MM.1S (cell line): ENCODE results near the gene AP5Z1.
A peak's percentile ranks its signal among the peaks of the same experiment; 100 is the strongest.

ENCODE experiments used
- DNase-seq: peaks from one replicate; pipeline ENCODE4 v3.0.0-alpha.2; 2015
- H2AFZ ChIP-seq: fragments of 300-600 bp; sonication (generic); 2 replicates; pipeline ENCODE4 v1.6.0; 2016; ENCODE audit warnings: antibody characterized with exemption, low read length
- H3F3A ChIP-seq: fragments of 300-600 bp; sonication (generic); 2 replicates; pipeline ENCODE4 v1.6.1; 2016; ENCODE audit warnings: mild to moderate bottlenecking, antibody characterized with exemption, low read length, moderate library complexity, mixed read lengths; ENCODE audit not compliant: insufficient read depth
- H3K27ac ChIP-seq: fragments of 300-600 bp; sonication (generic); 2 replicates; pipeline ENCODE4 v1.5.1; 2016; ENCODE audit warnings: mild to moderate bottlenecking, low read length
- H3K27me3 ChIP-seq: fragments of 300-600 bp; sonication (generic); replicated peaks from 2 replicates; pipeline ENCODE4 v1.6.0; 2016; ENCODE audit warnings: low read length; ENCODE audit not compliant: insufficient read depth
- H3K36me3 ChIP-seq: fragments of 300-600 bp; sonication (generic); replicated peaks from 2 replicates; pipeline ENCODE4 v1.6.1; 2016; ENCODE audit warnings: mild to moderate bottlenecking, low read length, mixed read lengths; ENCODE audit not compliant: insufficient read depth
- H3K4me1 ChIP-seq: fragments of 300-600 bp; sonication (generic); 2 replicates; pipeline ENCODE4 v1.6.1; 2016; ENCODE audit warnings: low read length, mixed read lengths
- H3K4me2 ChIP-seq: fragments of 300-600 bp; sonication (generic); 2 replicates; pipeline ENCODE4 v1.6.0; 2016; ENCODE audit warnings: low read depth, low read length
- H3K4me3 ChIP-seq: fragments of 300-600 bp; sonication (generic); 2 replicates; pipeline ENCODE4 v1.5.1; 2016; ENCODE audit warnings: low read length, mixed read lengths
- H3K79me2 ChIP-seq: fragments of 300-600 bp; sonication (generic); 2 replicates; pipeline ENCODE4 v1.6.1; 2016; ENCODE audit warnings: mixed run types, low read length, mixed read lengths
- H3K9ac ChIP-seq: fragments of 300-600 bp; sonication (generic); 2 replicates; pipeline ENCODE4 v1.6.1; 2016; ENCODE audit warnings: low read length, mixed read lengths
- H3K9me2 ChIP-seq: fragments of 300-600 bp; sonication (generic); replicated peaks from 2 replicates; pipeline ENCODE4 v1.6.1; 2016; ENCODE audit warnings: mild to moderate bottlenecking, low read length, mixed read lengths; ENCODE audit not compliant: insufficient read depth
- H3K9me3 ChIP-seq: fragments of 300-600 bp; sonication (generic); replicated peaks from 2 replicates; pipeline ENCODE4 v1.6.1; 2016; ENCODE audit warnings: mild to moderate bottlenecking, low read length, mixed read lengths; ENCODE audit not compliant: insufficient read depth
- H4K20me1 ChIP-seq: fragments of 300-600 bp; sonication (generic); 2 replicates; pipeline ENCODE4 v1.6.1; 2016; ENCODE audit warnings: mild to moderate bottlenecking, low read length, moderate library complexity, mixed read lengths; ENCODE audit not compliant: insufficient read depth
- CTCF ChIP-seq: fragments of 300-600 bp; sonication (generic); IDR thresholded peaks from 2 replicates; pipeline ENCODE4 v1.5.1; 2016; ENCODE audit warnings: antibody characterized with exemption, low read length, mixed read lengths
- EZH2 ChIP-seq: fragments of 300-600 bp; sonication (generic); optimal IDR thresholded peaks from 2 replicates; pipeline ENCODE3; 2017; ENCODE audit warnings: low read depth, mild to moderate bottlenecking, antibody characterized with exemption, low read length, mixed read lengths
- EZH2phosphoT487 ChIP-seq: fragments of 300-600 bp; sonication (generic); IDR thresholded peaks from 2 replicates; pipeline ENCODE4 v1.6.1; 2018; ENCODE audit warnings: antibody characterized with exemption, low read length

AP5Z1 gene

DNA sequence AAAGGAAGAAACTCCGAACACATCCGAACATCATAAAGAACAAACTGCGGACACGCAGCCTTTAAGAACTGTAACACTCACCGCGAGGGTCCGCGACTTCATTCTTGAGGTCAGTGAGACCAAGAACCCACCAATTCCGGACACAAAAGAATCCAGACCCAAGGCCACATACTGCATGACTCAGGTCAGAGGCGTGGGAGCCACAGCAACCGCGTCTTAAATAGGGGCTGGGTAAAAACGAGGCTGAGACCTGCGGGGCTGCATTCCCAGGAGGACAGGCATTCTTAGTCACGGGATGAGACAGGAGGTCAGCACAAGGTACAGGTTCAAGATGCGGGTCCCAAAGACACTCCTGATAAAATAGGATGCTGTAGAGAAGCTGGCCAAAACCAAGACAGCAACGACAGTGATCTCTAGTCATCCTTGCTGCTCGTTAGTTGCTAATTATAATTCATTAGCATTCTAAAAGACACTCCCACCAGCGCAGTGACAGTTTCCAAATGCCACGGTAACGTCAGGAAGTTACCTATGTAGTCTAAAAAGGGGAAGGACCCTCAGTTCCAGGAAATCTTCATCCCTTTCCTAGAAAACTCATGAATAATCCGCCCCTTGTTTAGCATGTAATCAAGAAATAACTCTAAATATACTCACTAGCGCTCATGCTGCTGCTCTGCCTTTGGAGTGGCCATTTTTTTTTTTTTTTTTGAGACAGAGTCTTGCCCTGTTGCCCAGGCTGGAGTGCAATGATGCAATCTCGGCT, 19.3 kb downstream of the AP5Z1 start:
- Histone ChIP-seq H3K27ac (no peak overlapping the region), H3F3A (no peaks in the 10 kb centered on the region), H3K4me3 (no peak overlapping the region), H3K79me2 (no peaks in the 10 kb centered on the region), H2AFZ (no peak overlapping the region), H3K27me3 (no peaks in the 10 kb centered on the region; the same call in none of the 2 replicates), H3K9ac (no peak overlapping the region), H3K9me2 (no peaks in the 10 kb centered on the region), H3K4me1 (no peaks in the 10 kb centered on the region), H3K9me3 (no peaks in the 10 kb centered on the region), H3K36me3 (no peaks in the 10 kb centered on the region), H4K20me1 (no peaks in the 10 kb centered on the region), H3K4me2 (no peak overlapping the region)
- TF ChIP-seq CTCF = no peak
- TF ChIP-seq EZH2phosphoT487 = no peak
- TF ChIP-seq EZH2 = no peak
- DNase-seq = no peak

DNA sequence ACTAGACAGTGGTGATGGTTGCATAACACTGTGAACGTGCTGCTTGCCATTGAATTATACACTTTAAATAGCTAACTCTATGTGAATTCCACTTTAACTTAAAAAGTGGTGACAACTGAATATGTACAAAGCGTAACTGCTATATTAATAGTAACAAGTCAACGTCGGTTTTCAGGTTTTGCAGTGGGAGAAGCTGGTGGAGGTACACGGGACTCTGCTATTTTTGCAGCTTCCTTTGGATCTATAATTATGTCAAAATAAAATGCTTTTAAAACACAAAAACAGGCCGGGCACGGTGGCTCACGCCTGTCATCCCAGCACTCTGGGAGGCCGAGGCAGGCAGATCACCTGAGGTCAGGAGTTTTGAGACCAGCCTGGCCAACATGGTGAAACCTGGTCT, 21.0 kb downstream of the AP5Z1 start:
- TF ChIP-seq CTCF (no peak), EZH2 (no peak), EZH2phosphoT487 (no peak)
- Histone ChIP-seq H3K27ac (no peak overlapping the region), H3K9me3 (no peaks in the 10 kb centered on the region), H3K36me3 (no peaks in the 10 kb centered on the region), H3K4me2 (no peak overlapping the region), H3K9ac (no peak overlapping the region), H4K20me1 (no peaks in the 10 kb centered on the region), H2AFZ (no peak overlapping the region), H3K4me3 (no peak overlapping the region), H3K9me2 (no peaks in the 10 kb centered on the region), H3F3A (no peaks in the 10 kb centered on the region), H3K79me2 (no peaks in the 10 kb centered on the region), H3K27me3 (no peaks in the 10 kb centered on the region; the same call in none of the 2 replicates), H3K4me1 (no peaks in the 10 kb centered on the region)
- DNase-seq = no peak

- no peaks in the 10 kb centered on the region for H3K9me3 ChIP-seq
- H4K20me1 ChIP-seq = no peaks in the 10 kb centered on the region
- no peaks in the 10 kb centered on the region for H3K4me1 ChIP-seq
- no peaks in the 10 kb centered on the region; the same call in none of the 2 replicates for H3K27me3 ChIP-seq
- TF ChIP-seq EZH2 = no peak
- TF ChIP-seq CTCF = peak; percentile 67
- TF ChIP-seq EZH2phosphoT487 = no peak
- H3K4me3 ChIP-seq = no peak overlapping the region
- no peaks in the 10 kb centered on the region for H3F3A ChIP-seq
- peak overlapping the region; percentile 78 for H2AFZ ChIP-seq
- peak overlapping the region; percentile 49; the same call in 1 of the 2 replicates for H3K4me2 ChIP-seq
- DNase-seq = peak; percentile 40
- H3K27ac ChIP-seq = no peak overlapping the region
- no peak overlapping the region for H3K9ac ChIP-seq
- no peaks in the 10 kb centered on the region for H3K36me3 ChIP-seq
- no peaks in the 10 kb centered on the region for H3K79me2 ChIP-seq
- H3K9me2 ChIP-seq = no peaks in the 10 kb centered on the region
These were observed 22.7 kb downstream of the AP5Z1 start for GRCh38 chr7:4797858-4798705.
